ENCODE measurements around the gene SRPK1.

Gene SRPK1

GRCh38 chr6:35823601-35824000 lies 97.3 kb downstream of the SRPK1 start:
- H4K20me1 ChIP-seq (ENCODE audit: insufficient read depth, low read length): no peaks in the 10 kb centered on the region
- H3K27ac ChIP-seq (ENCODE audit: low read length): no peak overlapping the region
- H3K27me3 ChIP-seq (replicated peaks; ENCODE audit: insufficient read depth, low read length): no peaks in the 10 kb centered on the region
- H3K79me2 ChIP-seq (ENCODE audit: low read length): no peaks in the 10 kb centered on the region
- H3K4me1 ChIP-seq (ENCODE audit: low read length): no peaks in the 10 kb centered on the region
- no peak overlapping the region for H3K9ac ChIP-seq (ENCODE audit: low read length)
- H3K4me2 ChIP-seq (ENCODE audit: low read depth, low read length): no peak overlapping the region
- DNase-seq: no peak
- no peaks in the 10 kb centered on the region for H3F3A ChIP-seq (ENCODE audit: insufficient read depth, low read length)
- no peaks in the 10 kb centered on the region for H3K36me3 ChIP-seq (replicated peaks; ENCODE audit: insufficient read depth, low read length)
- no peaks in the 10 kb centered on the region for H3K9me3 ChIP-seq (replicated peaks; ENCODE audit: insufficient read depth, low read length)
- H2AFZ ChIP-seq (ENCODE audit: low read length): no peak overlapping the region
- TF ChIP-seq, protein P1, sequence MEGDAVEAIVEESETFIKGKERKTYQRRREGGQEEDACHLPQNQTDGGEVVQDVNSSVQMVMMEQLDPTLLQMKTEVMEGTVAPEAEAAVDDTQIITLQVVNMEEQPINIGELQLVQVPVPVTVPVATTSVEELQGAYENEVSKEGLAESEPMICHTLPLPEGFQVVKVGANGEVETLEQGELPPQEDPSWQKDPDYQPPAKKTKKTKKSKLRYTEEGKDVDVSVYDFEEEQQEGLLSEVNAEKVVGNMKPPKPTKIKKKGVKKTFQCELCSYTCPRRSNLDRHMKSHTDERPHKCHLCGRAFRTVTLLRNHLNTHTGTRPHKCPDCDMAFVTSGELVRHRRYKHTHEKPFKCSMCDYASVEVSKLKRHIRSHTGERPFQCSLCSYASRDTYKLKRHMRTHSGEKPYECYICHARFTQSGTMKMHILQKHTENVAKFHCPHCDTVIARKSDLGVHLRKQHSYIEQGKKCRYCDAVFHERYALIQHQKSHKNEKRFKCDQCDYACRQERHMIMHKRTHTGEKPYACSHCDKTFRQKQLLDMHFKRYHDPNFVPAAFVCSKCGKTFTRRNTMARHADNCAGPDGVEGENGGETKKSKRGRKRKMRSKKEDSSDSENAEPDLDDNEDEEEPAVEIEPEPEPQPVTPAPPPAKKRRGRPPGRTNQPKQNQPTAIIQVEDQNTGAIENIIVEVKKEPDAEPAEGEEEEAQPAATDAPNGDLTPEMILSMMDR (IDR thresholded peaks at IDR 0.05; ENCODE audit: low read length): no peak
- no peak for TF ChIP-seq EZH2phosphoT487 (IDR thresholded peaks at IDR 0.05; ENCODE audit: low read length)
- TF ChIP-seq EZH2 (optimal IDR thresholded peaks at IDR 0.05; ENCODE audit: low read depth, low read length): no peak
- no peaks in the 10 kb centered on the region for H3K9me2 ChIP-seq (replicated peaks; ENCODE audit: insufficient read depth, low read length)
- H3K4me3 ChIP-seq (ENCODE audit: low read length): no peak overlapping the region

DNA sequence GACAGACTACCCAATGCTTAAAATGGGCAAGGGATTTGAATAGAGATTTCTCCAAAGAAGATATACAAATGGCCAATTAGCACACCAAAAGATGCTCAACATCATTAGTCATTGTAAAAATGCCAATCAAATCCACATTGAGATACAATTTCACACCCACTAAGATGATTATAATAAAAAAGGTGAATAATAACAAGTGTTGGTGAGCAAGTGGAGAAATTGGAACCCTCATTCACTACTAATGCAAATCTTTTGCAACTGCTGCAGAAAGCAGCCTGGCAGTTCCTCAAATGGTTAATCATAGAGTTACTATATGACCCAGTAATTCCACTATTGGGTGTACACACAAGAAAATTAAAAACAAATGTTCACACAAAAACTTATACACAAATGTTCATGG lies 103.4 kb downstream of the SRPK1 start:
- H3K9me2 ChIP-seq (replicated peaks; ENCODE audit: insufficient read depth, low read length): no peaks in the 10 kb centered on the region
- no peaks in the 10 kb centered on the region for H3K27me3 ChIP-seq (replicated peaks; ENCODE audit: insufficient read depth, low read length)
- no peak overlapping the region for H2AFZ ChIP-seq (ENCODE audit: low read length)
- no peaks in the 10 kb centered on the region for H3K9me3 ChIP-seq (replicated peaks; ENCODE audit: insufficient read depth, low read length)
- H3K9ac ChIP-seq (ENCODE audit: low read length): no peak overlapping the region
- TF ChIP-seq, protein P1 (IDR thresholded peaks at IDR 0.05; ENCODE audit: low read length): no peak
- TF ChIP-seq EZH2 (optimal IDR thresholded peaks at IDR 0.05; ENCODE audit: low read depth, low read length) (no peak), EZH2phosphoT487 (IDR thresholded peaks at IDR 0.05; ENCODE audit: low read length) (no peak)
- H3K4me3 ChIP-seq (ENCODE audit: low read length): no peak overlapping the region
- H3K4me1 ChIP-seq (ENCODE audit: low read length): no peaks in the 10 kb centered on the region
- no peak overlapping the region for H3K4me2 ChIP-seq (ENCODE audit: low read depth, low read length)
- no peak for DNase-seq
- no peak overlapping the region for H3K27ac ChIP-seq (ENCODE audit: low read length)
- H4K20me1 ChIP-seq (ENCODE audit: insufficient read depth, low read length): no peaks in the 10 kb centered on the region
- no peaks in the 10 kb centered on the region for H3K36me3 ChIP-seq (replicated peaks; ENCODE audit: insufficient read depth, low read length)
- H3K79me2 ChIP-seq (ENCODE audit: low read length): no peaks in the 10 kb centered on the region
- no peaks in the 10 kb centered on the region for H3F3A ChIP-seq (ENCODE audit: insufficient read depth, low read length)

GRCh38 chr6:35811699-35811995 lies 109.3 kb downstream of the SRPK1 start:
- no peak overlapping the region for H3K9ac ChIP-seq (ENCODE audit: low read length)
- H3K9me3 ChIP-seq (replicated peaks; ENCODE audit: insufficient read depth, low read length): no peaks in the 10 kb centered on the region
- no peaks in the 10 kb centered on the region for H3F3A ChIP-seq (ENCODE audit: insufficient read depth, low read length)
- no peaks in the 10 kb centered on the region for H3K4me1 ChIP-seq (ENCODE audit: low read length)
- no peak overlapping the region for H3K4me3 ChIP-seq (ENCODE audit: low read length)
- no peak for TF ChIP-seq EZH2phosphoT487 (IDR thresholded peaks at IDR 0.05; ENCODE audit: low read length)
- TF ChIP-seq, protein P1 (IDR thresholded peaks at IDR 0.05; ENCODE audit: low read length): no peak
- TF ChIP-seq EZH2 (optimal IDR thresholded peaks at IDR 0.05; ENCODE audit: low read depth, low read length): no peak
- 0 out of 2 replicates have a peak, but pooled peaks cover 4% of the 10 kb centered on the region for H3K27me3 ChIP-seq (replicated peaks; ENCODE audit: insufficient read depth, low read length)
- no peaks in the 10 kb centered on the region for H3K36me3 ChIP-seq (replicated peaks; ENCODE audit: insufficient read depth, low read length)
- DNase-seq: no peak
- H3K27ac ChIP-seq (ENCODE audit: low read length): no peak overlapping the region
- H3K9me2 ChIP-seq (replicated peaks; ENCODE audit: insufficient read depth, low read length): no peaks in the 10 kb centered on the region
- H3K79me2 ChIP-seq (ENCODE audit: low read length): no peaks in the 10 kb centered on the region
- no peak overlapping the region for H2AFZ ChIP-seq (ENCODE audit: low read length)
- no peaks in the 10 kb centered on the region for H4K20me1 ChIP-seq (ENCODE audit: insufficient read depth, low read length)
- no peak overlapping the region for H3K4me2 ChIP-seq (ENCODE audit: low read depth, low read length)
